ENCODE data around the gene SNCAIP.

SNCAIP gene

DNA sequence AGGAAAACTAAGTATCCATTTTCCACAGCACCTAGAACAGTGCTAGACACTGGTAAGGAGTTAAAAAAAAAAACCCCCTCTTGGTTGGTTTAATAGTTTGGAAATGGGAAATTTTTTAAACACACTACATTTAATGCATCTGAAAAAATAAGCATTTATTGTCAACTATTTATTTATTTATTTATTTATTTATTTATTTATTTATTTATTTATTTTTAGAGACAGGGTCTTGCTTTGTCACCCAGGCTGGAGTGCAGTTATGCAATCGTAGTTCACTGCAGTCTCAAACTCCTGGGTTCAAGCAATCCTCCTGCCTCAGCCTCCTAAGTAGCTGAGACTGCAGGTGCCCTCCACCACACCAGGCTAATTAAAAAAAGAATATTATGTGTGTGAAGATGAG is 51.6 kb downstream of the SNCAIP start:
- H3K4ac ChIP-seq (ENCODE audit: low read length): no peak overlapping the region
- no peak overlapping the region for H3K14ac ChIP-seq (ENCODE audit: low read length)
- H3K4me2 ChIP-seq (ENCODE audit: insufficient read depth, low read length, poor library complexity, severe bottlenecking): no peak overlapping the region
- no peak overlapping the region for H2BK5ac ChIP-seq (ENCODE audit: low read length)
- no peaks in the 10 kb centered on the region for H3K27me3 ChIP-seq (ENCODE audit: control insufficient read depth in 3 of 3, insufficient read depth in 3 of 3, low read depth in 1 of 3, low read length in 3 of 3)
- no peaks in the 10 kb centered on the region for H3K4me1 ChIP-seq (ENCODE audit: control insufficient read depth in 2 of 2, insufficient read depth in 1 of 2, low read depth in 1 of 2, low read length in 2 of 2)
- H2BK15ac ChIP-seq (ENCODE audit: low read length): no peak overlapping the region
- H2AK5ac ChIP-seq (ENCODE audit: low read depth, low read length): no peak overlapping the region
- no peak overlapping the region for H3K23ac ChIP-seq (ENCODE audit: low read depth, low read length, poor library complexity)
- no peaks in the 10 kb centered on the region for H3K9me3 ChIP-seq (replicated peaks in 1 of 2; ENCODE audit: control insufficient read depth in 2 of 2, insufficient read depth in 1 of 2, low read depth in 1 of 2, low read length in 2 of 2)
- no peak overlapping the region for H3K27ac ChIP-seq (replicated peaks; ENCODE audit: low read length)
- no peak overlapping the region for H4K91ac ChIP-seq (ENCODE audit: low read depth, low read length, poor library complexity)
- no peak overlapping the region for H3K9ac ChIP-seq (ENCODE audit: low read depth, low read length, poor library complexity)
- no peak for DNase-seq (ENCODE audit: low spot score)
- H2AFZ ChIP-seq (ENCODE audit: low read length): no peak overlapping the region
- H3K36me3 ChIP-seq (replicated peaks in 1 of 2; ENCODE audit: control insufficient read depth in 2 of 2, insufficient read depth in 2 of 2, low read length in 2 of 2): no peaks in the 10 kb centered on the region
- H4K8ac ChIP-seq (ENCODE audit: low read depth, low read length): no peak overlapping the region
- H3K79me1 ChIP-seq (ENCODE audit: low read depth, low read length): no peaks in the 10 kb centered on the region
- no CpG with 5 or more reads among the region's 1 CpG for WGBS, 2 donors (ENCODE audit: extremely low coverage in 2 of 2, insufficient read length in 2 of 2, insufficient replicate concordance in 1 of 2)
- no peak overlapping the region for H3K18ac ChIP-seq (ENCODE audit: low read length)
- H2BK120ac ChIP-seq (ENCODE audit: low read depth, low read length): no peak overlapping the region
- no peak overlapping the region for H3K4me3 ChIP-seq (ENCODE audit: low read length in 2 of 2)
- H2BK12ac ChIP-seq (ENCODE audit: low read length): no peak overlapping the region

GRCh38 chr5:122366501-122366900 is 54.5 kb downstream of the SNCAIP start:
- Histone ChIP-seq H2BK5ac (ENCODE audit: low read length) (no peak overlapping the region), H3K27me3 (ENCODE audit: control insufficient read depth in 3 of 3, insufficient read depth in 3 of 3, low read depth in 1 of 3, low read length in 3 of 3) (no peaks in the 10 kb centered on the region), H4K8ac (ENCODE audit: low read depth, low read length) (no peak overlapping the region), H2AK5ac (ENCODE audit: low read depth, low read length) (no peak overlapping the region), H2AFZ (ENCODE audit: low read length) (no peak overlapping the region), H2BK15ac (ENCODE audit: low read length) (no peak overlapping the region), H3K4me3 (ENCODE audit: low read length in 2 of 2) (no peak overlapping the region), H2BK12ac (ENCODE audit: low read length) (no peak overlapping the region), H4K91ac (ENCODE audit: low read depth, low read length, poor library complexity) (no peak overlapping the region), H3K9me3 (replicated peaks in 1 of 2; ENCODE audit: control insufficient read depth in 2 of 2, insufficient read depth in 1 of 2, low read depth in 1 of 2, low read length in 2 of 2) (no peaks in the 10 kb centered on the region), H3K4ac (ENCODE audit: low read length) (no peak overlapping the region), H3K79me1 (ENCODE audit: low read depth, low read length) (no peaks in the 10 kb centered on the region), H3K4me1 (ENCODE audit: control insufficient read depth in 2 of 2, insufficient read depth in 1 of 2, low read depth in 1 of 2, low read length in 2 of 2) (peaks cover 0 to 2% of the 10 kb centered on the region in 2 donors), H3K14ac (ENCODE audit: low read length) (no peak overlapping the region), H3K27ac (replicated peaks; ENCODE audit: low read length) (no peak overlapping the region), H3K18ac (ENCODE audit: low read length) (no peak overlapping the region), H3K36me3 (replicated peaks in 1 of 2; ENCODE audit: control insufficient read depth in 2 of 2, insufficient read depth in 2 of 2, low read length in 2 of 2) (no peaks in the 10 kb centered on the region), H3K9ac (ENCODE audit: low read depth, low read length, poor library complexity) (no peak overlapping the region), H3K23ac (ENCODE audit: low read depth, low read length, poor library complexity) (no peak overlapping the region), H3K4me2 (ENCODE audit: insufficient read depth, low read length, poor library complexity, severe bottlenecking) (no peak overlapping the region), H2BK120ac (ENCODE audit: low read depth, low read length) (no peak overlapping the region)
- no peak for DNase-seq (ENCODE audit: low spot score)
- no CpG with 5 or more reads among the region's 3 CpGs for WGBS, 2 donors (ENCODE audit: extremely low coverage in 2 of 2, insufficient read length in 2 of 2, insufficient replicate concordance in 1 of 2)

DNA sequence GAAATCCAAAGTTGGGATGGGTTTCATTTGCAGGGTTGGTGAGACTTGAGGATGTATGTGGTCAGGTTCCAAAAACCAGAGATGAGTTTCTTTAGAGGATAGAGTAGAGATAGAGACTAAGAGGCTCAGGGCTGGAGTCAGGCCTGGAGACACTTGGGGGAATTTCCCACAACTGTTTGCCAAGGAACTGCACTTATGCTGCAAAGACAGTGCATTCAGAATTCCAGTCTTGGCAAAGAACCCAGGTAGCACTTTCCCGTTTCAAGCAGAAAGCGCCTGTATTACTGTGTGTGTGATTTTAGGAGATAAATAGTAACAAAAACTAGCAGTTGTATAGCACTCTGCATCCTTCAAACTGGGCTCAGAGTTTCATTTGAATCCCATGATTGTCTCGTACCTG is 55.4 kb downstream of the SNCAIP start:
- Histone ChIP-seq H2BK5ac (ENCODE audit: low read length) (no peak overlapping the region), H2AK5ac (ENCODE audit: low read depth, low read length) (no peak overlapping the region), H3K4me2 (ENCODE audit: insufficient read depth, low read length, poor library complexity, severe bottlenecking) (no peak overlapping the region), H3K4me3 (ENCODE audit: low read length in 2 of 2) (no peak overlapping the region), H2BK12ac (ENCODE audit: low read length) (no peak overlapping the region), H3K9ac (ENCODE audit: low read depth, low read length, poor library complexity) (no peak overlapping the region), H3K4ac (ENCODE audit: low read length) (no peak overlapping the region), H4K8ac (ENCODE audit: low read depth, low read length) (no peak overlapping the region), H2BK120ac (ENCODE audit: low read depth, low read length) (no peak overlapping the region), H3K27ac (replicated peaks; ENCODE audit: low read length) (no peak overlapping the region), H3K79me1 (ENCODE audit: low read depth, low read length) (no peaks in the 10 kb centered on the region), H4K91ac (ENCODE audit: low read depth, low read length, poor library complexity) (no peak overlapping the region), H2AFZ (ENCODE audit: low read length) (no peak overlapping the region), H3K14ac (ENCODE audit: low read length) (no peak overlapping the region), H3K9me3 (replicated peaks in 1 of 2; ENCODE audit: control insufficient read depth in 2 of 2, insufficient read depth in 1 of 2, low read depth in 1 of 2, low read length in 2 of 2) (no peaks in the 10 kb centered on the region), H3K4me1 (ENCODE audit: control insufficient read depth in 2 of 2, insufficient read depth in 1 of 2, low read depth in 1 of 2, low read length in 2 of 2) (peaks cover 0 to 2% of the 10 kb centered on the region in 2 donors), H3K18ac (ENCODE audit: low read length) (no peak overlapping the region), H3K36me3 (replicated peaks in 1 of 2; ENCODE audit: control insufficient read depth in 2 of 2, insufficient read depth in 2 of 2, low read length in 2 of 2) (no peaks in the 10 kb centered on the region), H3K23ac (ENCODE audit: low read depth, low read length, poor library complexity) (no peak overlapping the region), H2BK15ac (ENCODE audit: low read length) (no peak overlapping the region), H3K27me3 (ENCODE audit: control insufficient read depth in 3 of 3, insufficient read depth in 3 of 3, low read depth in 1 of 3, low read length in 3 of 3) (no peaks in the 10 kb centered on the region)
- WGBS, 2 donors (ENCODE audit: extremely low coverage in 2 of 2, insufficient read length in 2 of 2, insufficient replicate concordance in 1 of 2): no CpG with 5 or more reads among the region's 3 CpGs
- DNase-seq (ENCODE audit: low spot score): no peak

- no peak for DNase-seq (ENCODE audit: low spot score)
- Histone ChIP-seq H2AK5ac (ENCODE audit: low read depth, low read length) (no peak overlapping the region), H3K18ac (ENCODE audit: low read length) (no peak overlapping the region), H2BK12ac (ENCODE audit: low read length) (no peak overlapping the region), H3K4me3 (ENCODE audit: low read length in 2 of 2) (no peak overlapping the region), H3K79me1 (ENCODE audit: low read depth, low read length) (no peaks in the 10 kb centered on the region), H2BK15ac (ENCODE audit: low read length) (no peak overlapping the region), H4K8ac (ENCODE audit: low read depth, low read length) (no peak overlapping the region), H2BK120ac (ENCODE audit: low read depth, low read length) (no peak overlapping the region), H3K23ac (ENCODE audit: low read depth, low read length, poor library complexity) (no peak overlapping the region), H3K36me3 (replicated peaks in 1 of 2; ENCODE audit: control insufficient read depth in 2 of 2, insufficient read depth in 2 of 2, low read length in 2 of 2) (no peaks in the 10 kb centered on the region), H2AFZ (ENCODE audit: low read length) (no peak overlapping the region), H3K9me3 (replicated peaks in 1 of 2; ENCODE audit: control insufficient read depth in 2 of 2, insufficient read depth in 1 of 2, low read depth in 1 of 2, low read length in 2 of 2) (no peaks in the 10 kb centered on the region), H3K4me1 (ENCODE audit: control insufficient read depth in 2 of 2, insufficient read depth in 1 of 2, low read depth in 1 of 2, low read length in 2 of 2) (peaks cover 0 to 2% of the 10 kb centered on the region in 2 donors), H3K27ac (replicated peaks; ENCODE audit: low read length) (no peak overlapping the region), H3K4ac (ENCODE audit: low read length) (no peak overlapping the region), H3K27me3 (ENCODE audit: control insufficient read depth in 3 of 3, insufficient read depth in 3 of 3, low read depth in 1 of 3, low read length in 3 of 3) (no peaks in the 10 kb centered on the region), H3K14ac (ENCODE audit: low read length) (no peak overlapping the region), H4K91ac (ENCODE audit: low read depth, low read length, poor library complexity) (no peak overlapping the region), H3K4me2 (ENCODE audit: insufficient read depth, low read length, poor library complexity, severe bottlenecking) (no peak overlapping the region), H3K9ac (ENCODE audit: low read depth, low read length, poor library complexity) (no peak overlapping the region), H2BK5ac (ENCODE audit: low read length) (no peak overlapping the region)
- WGBS, 2 donors (ENCODE audit: extremely low coverage in 2 of 2, insufficient read length in 2 of 2, insufficient replicate concordance in 1 of 2): no CpG with 5 or more reads among the region's 5 CpGs
These were observed 56.6 kb downstream of the SNCAIP start for GRCh38 chr5:122368510-122369251.
